ENCODE results near the gene KPNA2.
"Not testable (repeated sequence)": the region's sequence is repeated elsewhere in the genome, so short reads cannot be mapped to it uniquely, and the experiment has no call there.

The KPNA2 gene

GRCh38 chr17:68080411-68081150 lies 45.0 kb downstream of the KPNA2 start:
- no peak overlapping the region for H3K4me3 ChIP-seq (ENCODE audit: low read depth, low read length)
- no peaks in the 10 kb centered on the region for H3K36me3 ChIP-seq
- H3K9me3 ChIP-seq: no peaks in the 10 kb centered on the region; the same call in 1 of the 2 replicates
- TF ChIP-seq CTCF (IDR thresholded peaks at IDR 0.05; ENCODE audit: low read depth, low read length): no peak
- no peaks in the 10 kb centered on the region for H3K4me1 ChIP-seq
- no peaks in the 10 kb centered on the region for H3K27me3 ChIP-seq
- no peak for DNase-seq

GRCh38 chr17:68081305-68082265 lies 46.0 kb downstream of the KPNA2 start:
- H3K36me3 ChIP-seq; H3K4me3 ChIP-seq (ENCODE audit: low read depth, low read length); H3K9me3 ChIP-seq; H3K4me1 ChIP-seq; H3K27me3 ChIP-seq; DNase-seq: not testable (repeated sequence)

GRCh38 chr17:68085771-68086381 lies 50.3 kb downstream of the KPNA2 start:
- Histone ChIP-seq H3K36me3 (no peaks in the 10 kb centered on the region), H3K4me1 (no peaks in the 10 kb centered on the region), H3K4me3 (ENCODE audit: low read depth, low read length) (no peak overlapping the region), H3K9me3 (no peaks in the 10 kb centered on the region; the same call in 1 of the 2 replicates), H3K27me3 (no peaks in the 10 kb centered on the region)
- DNase-seq: no peak
- no peak for TF ChIP-seq CTCF (IDR thresholded peaks at IDR 0.05; ENCODE audit: low read depth, low read length)

- not testable (repeated sequence) for H3K36me3 ChIP-seq; H3K4me1 ChIP-seq; H3K9me3 ChIP-seq; H3K27me3 ChIP-seq; H3K4me3 ChIP-seq (ENCODE audit: low read depth, low read length); DNase-seq
Measured at GRCh38 chr17:68086666-68087065, 51.1 kb downstream of the KPNA2 start.

GRCh38 chr17:68087131-68087623 lies 51.6 kb downstream of the KPNA2 start:
- not testable (repeated sequence) for H3K4me1 ChIP-seq; H3K27me3 ChIP-seq; H3K36me3 ChIP-seq; H3K4me3 ChIP-seq (ENCODE audit: low read depth, low read length); DNase-seq; H3K9me3 ChIP-seq

- Histone ChIP-seq H3K36me3 (no peaks in the 10 kb centered on the region), H3K27me3 (no peaks in the 10 kb centered on the region), H3K4me1 (no peaks in the 10 kb centered on the region), H3K4me3 (ENCODE audit: low read depth, low read length) (no peak overlapping the region), H3K9me3 (no peaks in the 10 kb centered on the region)
- DNase-seq: no peak
- TF ChIP-seq CTCF (IDR thresholded peaks at IDR 0.05; ENCODE audit: low read depth, low read length): no peak
Measured at GRCh38 chr17:68087851-68088250, 52.3 kb downstream of the KPNA2 start.

GRCh38 chr17:68089881-68090280 lies 54.3 kb downstream of the KPNA2 start:
- Histone ChIP-seq H3K4me3 (ENCODE audit: low read depth, low read length) (no peak overlapping the region), H3K4me1 (no peaks in the 10 kb centered on the region), H3K36me3 (no peaks in the 10 kb centered on the region), H3K9me3 (no peaks in the 10 kb centered on the region), H3K27me3 (no peaks in the 10 kb centered on the region)
- peak; percentile 54 for DNase-seq
- TF ChIP-seq CTCF (IDR thresholded peaks at IDR 0.05; ENCODE audit: low read depth, low read length): no peak
